ENCODE measurements around the gene UBASH3B. TPM values are rescaled to one million over a fixed set of nuclear protein-coding genes. Genes with fewer than 3 reads are reported as not detected.

Gene UBASH3B
- total RNA-seq, 1 donor from 2014 or later = 6.7 TPM

DNA sequence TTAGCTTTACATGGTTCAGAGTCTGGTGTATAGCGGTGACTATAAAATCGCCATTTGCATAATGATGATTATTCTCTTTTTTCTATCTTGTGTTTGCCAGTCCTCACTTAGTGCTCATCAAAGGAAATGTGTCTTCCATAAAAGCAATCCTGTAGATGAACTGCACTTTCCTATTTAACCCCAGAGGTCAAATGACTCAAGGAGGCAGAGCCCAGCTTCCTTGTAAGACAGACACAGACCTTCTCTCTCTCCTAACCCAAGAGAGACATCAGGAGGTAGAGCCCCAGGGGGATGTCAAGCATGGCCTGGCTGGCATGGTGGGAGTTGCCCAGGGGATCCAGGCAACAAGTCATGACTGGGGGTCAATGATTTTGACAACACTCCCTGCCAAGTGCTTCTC, 135.9 kb downstream of the UBASH3B start:
- no peak overlapping the region for H3K4me3 Mint-ChIP-seq (ENCODE audit: unreplicated experiment)
- H3K4me1 Mint-ChIP-seq (ENCODE audit: low read depth, unreplicated experiment) = no peaks in the 10 kb centered on the region
- no peak for DNase-seq
- no peaks in the 10 kb centered on the region for H3K9me3 Mint-ChIP-seq (ENCODE audit: unreplicated experiment)
- TF ChIP-seq, protein P1, sequence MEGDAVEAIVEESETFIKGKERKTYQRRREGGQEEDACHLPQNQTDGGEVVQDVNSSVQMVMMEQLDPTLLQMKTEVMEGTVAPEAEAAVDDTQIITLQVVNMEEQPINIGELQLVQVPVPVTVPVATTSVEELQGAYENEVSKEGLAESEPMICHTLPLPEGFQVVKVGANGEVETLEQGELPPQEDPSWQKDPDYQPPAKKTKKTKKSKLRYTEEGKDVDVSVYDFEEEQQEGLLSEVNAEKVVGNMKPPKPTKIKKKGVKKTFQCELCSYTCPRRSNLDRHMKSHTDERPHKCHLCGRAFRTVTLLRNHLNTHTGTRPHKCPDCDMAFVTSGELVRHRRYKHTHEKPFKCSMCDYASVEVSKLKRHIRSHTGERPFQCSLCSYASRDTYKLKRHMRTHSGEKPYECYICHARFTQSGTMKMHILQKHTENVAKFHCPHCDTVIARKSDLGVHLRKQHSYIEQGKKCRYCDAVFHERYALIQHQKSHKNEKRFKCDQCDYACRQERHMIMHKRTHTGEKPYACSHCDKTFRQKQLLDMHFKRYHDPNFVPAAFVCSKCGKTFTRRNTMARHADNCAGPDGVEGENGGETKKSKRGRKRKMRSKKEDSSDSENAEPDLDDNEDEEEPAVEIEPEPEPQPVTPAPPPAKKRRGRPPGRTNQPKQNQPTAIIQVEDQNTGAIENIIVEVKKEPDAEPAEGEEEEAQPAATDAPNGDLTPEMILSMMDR (IDR thresholded peaks at IDR 0.05; ENCODE audit: partially characterized antibody, unreplicated experiment) = no peak
- no peaks in the 10 kb centered on the region for H3K36me3 Mint-ChIP-seq (ENCODE audit: unreplicated experiment)
- H3K27ac Mint-ChIP-seq (ENCODE audit: unreplicated experiment) = no peak overlapping the region
- no peaks in the 10 kb centered on the region for H3K27me3 Mint-ChIP-seq (ENCODE audit: unreplicated experiment)

DNA sequence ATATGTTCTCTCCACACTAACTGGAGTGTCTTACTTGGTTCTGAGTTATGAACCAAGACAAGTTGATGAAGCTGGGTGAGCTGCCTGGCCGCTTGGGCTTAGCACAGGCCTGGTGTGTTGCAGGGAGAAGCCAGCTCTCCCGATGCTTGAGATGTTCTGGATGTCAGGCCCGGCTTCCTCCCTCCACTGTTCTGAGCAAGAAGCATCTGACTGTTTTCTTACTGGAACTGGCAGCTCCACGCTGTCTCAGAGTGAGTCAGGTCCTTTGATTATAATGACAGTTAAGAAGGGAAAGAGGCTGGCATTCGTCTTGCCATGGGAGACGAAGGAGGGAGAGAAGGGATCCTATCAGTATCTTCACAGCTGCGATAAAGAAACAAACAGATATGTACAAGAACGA, 136.3 kb downstream of the UBASH3B start:
- no peak overlapping the region for H3K4me3 Mint-ChIP-seq (ENCODE audit: unreplicated experiment)
- no peak for DNase-seq
- H3K27me3 Mint-ChIP-seq (ENCODE audit: unreplicated experiment) = peaks cover 2% of the 10 kb centered on the region
- H3K9me3 Mint-ChIP-seq (ENCODE audit: unreplicated experiment) = no peaks in the 10 kb centered on the region
- no peak overlapping the region for H3K27ac Mint-ChIP-seq (ENCODE audit: unreplicated experiment)
- TF ChIP-seq, protein P1 (IDR thresholded peaks at IDR 0.05; ENCODE audit: partially characterized antibody, unreplicated experiment) = no peak
- H3K36me3 Mint-ChIP-seq (ENCODE audit: unreplicated experiment) = no peaks in the 10 kb centered on the region
- H3K4me1 Mint-ChIP-seq (ENCODE audit: low read depth, unreplicated experiment) = no peaks in the 10 kb centered on the region

DNA sequence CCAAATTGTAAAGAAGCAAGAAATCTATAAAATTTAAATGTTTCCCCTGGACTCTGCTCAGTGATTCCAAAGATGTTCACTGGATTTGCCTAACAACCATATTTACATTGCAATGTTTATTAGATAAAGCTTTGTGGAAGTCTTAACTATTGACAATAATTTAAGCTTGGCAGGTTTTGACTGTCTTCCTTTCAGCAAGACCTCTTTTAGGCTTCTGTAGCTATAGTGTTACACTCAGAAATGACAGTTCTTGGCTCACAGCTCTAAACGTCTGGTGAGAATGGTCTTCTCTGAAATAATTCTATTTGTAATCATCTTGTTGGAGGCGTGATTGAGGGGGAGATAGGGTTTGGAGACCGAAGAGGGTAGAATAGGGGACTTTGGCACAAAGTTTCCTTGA, 138.0 kb downstream of the UBASH3B start:
- Mint-ChIP-seq H3K36me3 (ENCODE audit: unreplicated experiment) (no peaks in the 10 kb centered on the region), H3K9me3 (ENCODE audit: unreplicated experiment) (no peaks in the 10 kb centered on the region), H3K27ac (ENCODE audit: unreplicated experiment) (no peak overlapping the region), H3K27me3 (ENCODE audit: unreplicated experiment) (peaks cover 2% of the 10 kb centered on the region), H3K4me3 (ENCODE audit: unreplicated experiment) (no peak overlapping the region), H3K4me1 (ENCODE audit: low read depth, unreplicated experiment) (no peaks in the 10 kb centered on the region)
- TF ChIP-seq, protein P1 (IDR thresholded peaks at IDR 0.05; ENCODE audit: partially characterized antibody, unreplicated experiment) = peak; percentile 2
- DNase-seq = no peak

DNA sequence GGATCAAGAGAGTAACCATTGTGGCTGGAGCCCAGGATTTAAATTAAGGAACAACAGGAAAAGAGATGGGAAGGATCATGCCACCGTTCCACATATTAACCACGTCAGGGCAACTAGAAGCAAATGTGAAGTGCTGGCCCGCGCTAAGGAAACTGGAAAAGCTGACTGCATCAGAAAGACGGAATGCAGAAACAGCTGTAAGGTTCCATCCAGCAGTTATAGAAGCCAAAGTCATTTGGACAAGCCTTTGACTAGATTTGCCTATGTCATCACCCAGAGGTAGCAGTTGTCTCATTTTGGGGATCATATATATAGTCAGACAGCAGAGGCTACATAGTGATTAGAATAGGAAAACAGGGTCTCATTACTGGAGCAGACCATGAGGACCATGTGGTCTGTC, 139.8 kb downstream of the UBASH3B start:
- no peak for DNase-seq
- H3K27me3 Mint-ChIP-seq (ENCODE audit: unreplicated experiment) = peaks cover 2% of the 10 kb centered on the region
- H3K9me3 Mint-ChIP-seq (ENCODE audit: unreplicated experiment) = no peaks in the 10 kb centered on the region
- TF ChIP-seq, protein P1 (IDR thresholded peaks at IDR 0.05; ENCODE audit: partially characterized antibody, unreplicated experiment) = no peak
- no peaks in the 10 kb centered on the region for H3K36me3 Mint-ChIP-seq (ENCODE audit: unreplicated experiment)
- H3K4me1 Mint-ChIP-seq (ENCODE audit: low read depth, unreplicated experiment) = no peaks in the 10 kb centered on the region
- no peak overlapping the region for H3K4me3 Mint-ChIP-seq (ENCODE audit: unreplicated experiment)
- no peak overlapping the region for H3K27ac Mint-ChIP-seq (ENCODE audit: unreplicated experiment)

DNA sequence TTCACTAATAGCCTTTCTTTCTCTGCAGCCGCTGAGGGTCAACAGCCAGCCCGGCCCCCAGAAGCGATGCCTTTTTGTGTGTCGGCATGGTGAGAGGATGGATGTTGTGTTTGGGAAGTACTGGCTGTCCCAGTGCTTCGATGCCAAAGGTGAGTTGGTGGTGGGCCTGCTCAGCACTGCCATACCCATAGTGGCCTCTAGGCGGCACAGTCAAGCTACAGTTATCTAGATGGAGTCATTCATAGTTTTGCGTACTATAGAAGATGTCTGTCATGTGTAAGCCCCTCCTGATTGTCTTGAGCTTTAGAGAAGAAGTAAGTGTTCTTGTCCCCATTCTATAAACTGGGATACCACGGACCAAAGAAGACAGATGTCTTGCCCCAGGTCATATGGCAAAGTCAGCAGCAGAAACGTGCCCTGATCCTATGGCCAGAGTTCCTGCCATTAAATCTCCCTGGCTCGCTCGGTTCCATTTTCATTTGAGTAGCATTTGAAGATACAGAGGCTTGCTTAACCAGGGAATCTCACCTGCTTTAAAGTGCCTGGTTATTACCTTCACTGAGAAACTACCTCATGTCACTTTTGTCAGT, 140.7 kb downstream of the UBASH3B start:
- no peaks in the 10 kb centered on the region for H3K36me3 Mint-ChIP-seq (ENCODE audit: unreplicated experiment)
- no peak overlapping the region for H3K27ac Mint-ChIP-seq (ENCODE audit: unreplicated experiment)
- TF ChIP-seq, protein P1 (IDR thresholded peaks at IDR 0.05; ENCODE audit: partially characterized antibody, unreplicated experiment) = peak; percentile 93
- H3K4me3 Mint-ChIP-seq (ENCODE audit: unreplicated experiment) = no peak overlapping the region
- no peaks in the 10 kb centered on the region for H3K4me1 Mint-ChIP-seq (ENCODE audit: low read depth, unreplicated experiment)
- H3K9me3 Mint-ChIP-seq (ENCODE audit: unreplicated experiment) = no peaks in the 10 kb centered on the region
- peaks cover 2% of the 10 kb centered on the region for H3K27me3 Mint-ChIP-seq (ENCODE audit: unreplicated experiment)
- DNase-seq = peak; percentile 75

All from glutamatergic neuron (in vitro differentiated cells).